ENCODE results near the gene FAM13A. TPM values are rescaled to one million over a fixed set of nuclear protein-coding genes. Genes with fewer than 3 reads are reported as not detected.

Gene FAM13A
- total and polyA plus RNA-seq, 9 of the 15 experiments (the other 6 are each of a cell fraction or from before 2014, with no cell fraction given), result 11.3 to 23.3 (median 14.7) TPM

- TF ChIP-seq, protein P1, sequence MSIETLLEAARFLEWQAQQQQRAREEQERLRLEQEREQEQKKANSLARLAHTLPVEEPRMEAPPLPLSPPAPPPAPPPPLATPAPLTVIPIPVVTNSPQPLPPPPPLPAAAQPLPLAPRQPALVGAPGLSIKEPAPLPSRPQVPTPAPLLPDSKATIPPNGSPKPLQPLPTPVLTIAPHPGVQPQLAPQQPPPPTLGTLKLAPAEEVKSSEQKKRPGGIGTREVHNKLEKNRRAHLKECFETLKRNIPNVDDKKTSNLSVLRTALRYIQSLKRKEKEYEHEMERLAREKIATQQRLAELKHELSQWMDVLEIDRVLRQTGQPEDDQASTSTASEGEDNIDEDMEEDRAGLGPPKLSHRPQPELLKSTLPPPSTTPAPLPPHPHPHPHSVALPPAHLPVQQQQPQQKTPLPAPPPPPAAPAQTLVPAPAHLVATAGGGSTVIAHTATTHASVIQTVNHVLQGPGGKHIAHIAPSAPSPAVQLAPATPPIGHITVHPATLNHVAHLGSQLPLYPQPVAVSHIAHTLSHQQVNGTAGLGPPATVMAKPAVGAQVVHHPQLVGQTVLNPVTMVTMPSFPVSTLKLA (conservative IDR thresholded peaks at IDR 0.05), result peak in 1 of 2 experiments; percentile 19; a peak in 1 of 4 replicates
- peak; percentile 66 for TF ChIP-seq EP400 (IDR thresholded peaks at IDR 0.05)
- no peak for TF ChIP-seq MTA3 (IDR thresholded peaks at IDR 0.05; ENCODE audit: borderline replicate concordance)
- no peak for TF ChIP-seq PPARD (CRISPR knock-in tag; IDR thresholded peaks at IDR 0.05)
- 0 out of 2 replicates have a peak, but pooled peaks have one; percentile 57 for TF ChIP-seq ZKSCAN8 (CRISPR knock-in tag; IDR thresholded peaks at IDR 0.05)
- TF ChIP-seq HOXB6 (CRISPR knock-in tag; IDR thresholded peaks at IDR 0.05; ENCODE audit: borderline replicate concordance), result no peak
- no peak for TF ChIP-seq ZNF431 (CRISPR knock-in tag; IDR thresholded peaks at IDR 0.05)
- TF ChIP-seq KLF6 (CRISPR knock-in tag; IDR thresholded peaks at IDR 0.05; ENCODE audit: borderline replicate concordance), result peak; percentile 57; the same call in 1 of the 2 replicates
- TF ChIP-seq STAT5A (IDR thresholded peaks at IDR 0.05; ENCODE audit: borderline replicate concordance, low read length), result no peak
- TF ChIP-seq MAFG (tag; conservative IDR thresholded peaks at IDR 0.05), result peak; percentile 96
- TF ChIP-seq ZFP36 (IDR thresholded peaks at IDR 0.05; ENCODE audit: low read depth, low read length, partially characterized antibody), result peak; percentile 38
- TF ChIP-seq IRF1 (CRISPR knock-in tag; IDR thresholded peaks at IDR 0.05; ENCODE audit: borderline replicate concordance), result no peak
- peak; percentile 68 for TF ChIP-seq SMARCA4 (IDR thresholded peaks at IDR 0.05)
- no peak for TF ChIP-seq ZFP1 (CRISPR knock-in tag; IDR thresholded peaks at IDR 0.05)
- TF ChIP-seq BRD9 (IDR thresholded peaks at IDR 0.05; ENCODE audit: low read depth, partially characterized antibody), result no peak
- no peak for TF ChIP-seq ZNF184 (CRISPR knock-in tag; IDR thresholded peaks at IDR 0.05)
- TF ChIP-seq, protein P2, sequence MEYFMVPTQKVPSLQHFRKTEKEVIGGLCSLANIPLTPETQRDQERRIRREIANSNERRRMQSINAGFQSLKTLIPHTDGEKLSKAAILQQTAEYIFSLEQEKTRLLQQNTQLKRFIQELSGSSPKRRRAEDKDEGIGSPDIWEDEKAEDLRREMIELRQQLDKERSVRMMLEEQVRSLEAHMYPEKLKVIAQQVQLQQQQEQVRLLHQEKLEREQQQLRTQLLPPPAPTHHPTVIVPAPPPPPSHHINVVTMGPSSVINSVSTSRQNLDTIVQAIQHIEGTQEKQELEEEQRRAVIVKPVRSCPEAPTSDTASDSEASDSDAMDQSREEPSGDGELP (CRISPR knock-in tag; IDR thresholded peaks at IDR 0.05; ENCODE audit: borderline replicate concordance), result no peak
- no peak for TF ChIP-seq CHD4 (IDR thresholded peaks at IDR 0.05; ENCODE audit: insufficient read depth, insufficient replicate concordance, low read depth, low read length, poor library complexity, severe bottlenecking)
- TF ChIP-seq ZNF644 (tag; IDR thresholded peaks at IDR 0.05; ENCODE audit: low read depth), result no peak
- 0 out of 2 replicates have a peak, but pooled peaks have one; percentile 5 for TF ChIP-seq CBFA2T3 (IDR thresholded peaks at IDR 0.05)
- TF ChIP-seq TRIM28 (IDR thresholded peaks at IDR 0.05), result no peak
- TF ChIP-seq RFX7 (CRISPR knock-in tag; IDR thresholded peaks at IDR 0.05), result no peak
- TF ChIP-seq ILK (tag; IDR thresholded peaks at IDR 0.05; ENCODE audit: borderline replicate concordance, low read depth), result no peak
- TF ChIP-seq SMARCE1 (IDR thresholded peaks at IDR 0.05), result no peak
- TF ChIP-seq ELF1 (tag; IDR thresholded peaks at IDR 0.05), result no peak
These were observed 56.1 kb downstream of the FAM13A start (continued) for GRCh38 chr4:89000844-89001360.

All from K562 (cell line).